Right atrium auricular region (tissue), 2 donors: Measurements from ENCODE around the gene ABHD5. TPM values are rescaled to one million over a fixed set of nuclear protein-coding genes. Genes with fewer than 3 reads are reported as not detected.

Experiments used
- DNase-seq: peaks from one replicate; pipeline ENCODE4 v3.0.0-alpha.2; 2019; ENCODE audit warnings: low spot score
- H3K27ac ChIP-seq, 2 donors: fragments of 200-600 bp; sonication (generic); 1 replicate in 1 of 2; 2 replicates in 1 of 2; pipeline ENCODE4 v1.5.1; 2016 to 2019
- H3K27me3 ChIP-seq, 2 donors: fragments of 200-600 bp; sonication (generic); one replicate each; pipeline versions ENCODE4 v1.5.1 to v1.6.0; 2017 to 2019
- H3K36me3 ChIP-seq: fragments of 200-600 bp; sonication (generic); one replicate; pipeline ENCODE4 v1.5.1; 2016
- H3K4me1 ChIP-seq, 2 donors: fragments of 200-600 bp; sonication (generic); one replicate each; pipeline versions ENCODE4 v1.5.1 to v1.6.0; 2017 to 2019
- H3K4me3 ChIP-seq, 2 donors: fragments of 200-600 bp; sonication (generic); 1 replicate in 1 of 2; 2 replicates in 1 of 2; pipeline ENCODE4 v1.5.1; 2017 to 2019; ENCODE audit warnings: mild to moderate bottlenecking in 1 of 2, moderate library complexity in 1 of 2
- H3K9me3 ChIP-seq, 2 donors: fragments of 200-600 bp; sonication (generic); one replicate each; pipeline ENCODE4 v1.5.1; 2019
- total RNA-seq, 2 donors: library from RNA; depleted of rRNA; stranded (reverse); fragments of >200 nt; gene quantifications; one replicate each; pipeline ENCODE4 v1.1.0, GENCODE V29; 2016
- TF ChIP-seq, protein P1 (sequence below), 2 donors: fragments of 200-600 bp; sonication (generic); IDR thresholded peaks; one replicate each; pipeline ENCODE4 v1.5.1; 2019; ENCODE audit warnings: antibody characterized with exemption in 2 of 2

ABHD5 gene
- total RNA-seq, 2 donors from 2014 or later, result 16.4 to 20.2 TPM

DNA sequence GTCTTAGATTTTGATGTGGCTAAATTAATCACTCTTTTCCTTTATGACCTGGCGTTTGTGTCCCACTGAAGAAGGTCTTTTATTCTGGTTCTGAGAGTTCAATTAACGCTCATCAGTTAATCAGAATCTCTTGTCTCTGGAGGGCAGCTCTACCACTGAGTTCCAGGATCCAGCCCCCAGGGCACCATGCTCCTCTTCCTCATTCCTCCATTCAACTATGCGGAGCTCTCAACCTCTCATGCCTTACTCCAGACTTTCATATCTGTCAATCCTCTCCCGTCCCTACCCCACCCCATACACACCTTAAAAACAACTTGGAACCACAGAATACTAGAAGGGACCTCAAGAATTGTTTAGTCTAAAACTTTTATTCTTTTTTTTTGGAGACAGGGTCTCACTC is 4.8 kb upstream of the ABHD5 start:
- TF ChIP-seq, protein P1, sequence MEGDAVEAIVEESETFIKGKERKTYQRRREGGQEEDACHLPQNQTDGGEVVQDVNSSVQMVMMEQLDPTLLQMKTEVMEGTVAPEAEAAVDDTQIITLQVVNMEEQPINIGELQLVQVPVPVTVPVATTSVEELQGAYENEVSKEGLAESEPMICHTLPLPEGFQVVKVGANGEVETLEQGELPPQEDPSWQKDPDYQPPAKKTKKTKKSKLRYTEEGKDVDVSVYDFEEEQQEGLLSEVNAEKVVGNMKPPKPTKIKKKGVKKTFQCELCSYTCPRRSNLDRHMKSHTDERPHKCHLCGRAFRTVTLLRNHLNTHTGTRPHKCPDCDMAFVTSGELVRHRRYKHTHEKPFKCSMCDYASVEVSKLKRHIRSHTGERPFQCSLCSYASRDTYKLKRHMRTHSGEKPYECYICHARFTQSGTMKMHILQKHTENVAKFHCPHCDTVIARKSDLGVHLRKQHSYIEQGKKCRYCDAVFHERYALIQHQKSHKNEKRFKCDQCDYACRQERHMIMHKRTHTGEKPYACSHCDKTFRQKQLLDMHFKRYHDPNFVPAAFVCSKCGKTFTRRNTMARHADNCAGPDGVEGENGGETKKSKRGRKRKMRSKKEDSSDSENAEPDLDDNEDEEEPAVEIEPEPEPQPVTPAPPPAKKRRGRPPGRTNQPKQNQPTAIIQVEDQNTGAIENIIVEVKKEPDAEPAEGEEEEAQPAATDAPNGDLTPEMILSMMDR (IDR thresholded peaks at IDR 0.05), result no peak
- H3K27me3 ChIP-seq, result no peaks in the 10 kb centered on the region
- no peak overlapping the region for H3K27ac ChIP-seq
- peaks cover 0 to 5% of the 10 kb centered on the region in 2 donors for H3K4me1 ChIP-seq
- no peak for DNase-seq
- H3K4me3 ChIP-seq, result no peak overlapping the region
- H3K9me3 ChIP-seq, result no peaks in the 10 kb centered on the region
- no peaks in the 10 kb centered on the region for H3K36me3 ChIP-seq

DNA sequence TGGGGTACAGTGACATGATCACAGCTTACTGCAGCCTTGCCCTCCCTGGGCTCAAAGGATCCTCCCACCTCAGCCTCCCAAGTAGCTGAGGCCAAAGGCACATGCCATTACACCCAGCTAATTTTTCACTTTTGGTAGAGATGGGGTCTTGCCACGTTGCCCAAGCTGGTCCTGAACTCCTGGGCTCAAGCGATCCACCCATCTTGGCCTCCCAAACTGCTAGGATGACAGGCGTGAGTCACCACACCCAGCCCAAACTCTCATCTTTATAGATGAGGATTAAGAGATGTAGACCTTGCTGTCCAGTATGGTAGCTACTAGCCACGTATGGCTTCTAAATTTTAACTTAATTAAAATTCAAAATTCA is 4.4 kb upstream of the ABHD5 start:
- TF ChIP-seq, protein P1 (IDR thresholded peaks at IDR 0.05), result no peak
- H3K4me3 ChIP-seq, result no peak overlapping the region
- H3K27me3 ChIP-seq, result no peaks in the 10 kb centered on the region
- peaks cover 0 to 5% of the 10 kb centered on the region in 2 donors for H3K4me1 ChIP-seq
- no peaks in the 10 kb centered on the region for H3K36me3 ChIP-seq
- no peak for DNase-seq
- H3K9me3 ChIP-seq, result no peaks in the 10 kb centered on the region
- no peak overlapping the region for H3K27ac ChIP-seq

DNA sequence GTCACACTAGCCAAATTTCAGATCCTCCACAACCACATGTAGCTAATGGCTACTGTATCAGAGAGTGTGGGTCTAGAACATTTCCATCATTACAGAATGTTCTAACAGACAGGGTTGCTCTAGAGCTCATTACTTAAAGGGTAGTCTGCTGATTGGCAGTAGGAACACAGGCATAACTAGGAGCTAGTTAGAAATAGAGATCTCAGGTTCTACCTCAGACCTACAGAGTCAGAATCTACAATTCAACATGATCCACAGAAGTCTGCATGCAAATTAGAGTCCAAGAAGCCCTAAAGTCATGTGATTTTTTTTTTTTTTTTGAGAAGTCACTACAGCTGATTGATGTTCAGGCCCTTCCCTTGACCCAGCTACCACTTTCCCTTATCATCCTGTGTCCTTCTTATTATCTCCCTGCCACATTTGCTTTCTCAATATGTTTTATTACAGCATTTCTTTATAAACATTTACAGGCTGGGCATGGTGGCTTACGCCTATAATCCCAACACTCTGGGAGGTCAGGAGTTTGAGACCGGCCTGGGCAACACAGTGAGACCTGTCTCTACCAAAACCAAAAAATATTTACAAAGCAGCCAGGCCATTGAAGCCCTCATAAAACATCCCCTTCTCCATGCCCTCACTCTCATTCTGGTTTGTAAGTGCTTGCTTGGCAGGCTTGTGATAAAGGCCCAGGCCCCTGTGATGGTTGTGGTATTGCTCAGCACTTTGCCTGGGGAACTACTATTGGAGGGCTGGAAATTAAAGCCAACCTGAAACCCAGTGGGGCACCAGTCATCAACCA is 3.8 kb upstream of the ABHD5 start:
- Histone ChIP-seq H3K9me3 (no peaks in the 10 kb centered on the region), H3K27me3 (no peaks in the 10 kb centered on the region), H3K4me1 (peaks cover 0 to 10% of the 10 kb centered on the region in 2 donors)

DNA sequence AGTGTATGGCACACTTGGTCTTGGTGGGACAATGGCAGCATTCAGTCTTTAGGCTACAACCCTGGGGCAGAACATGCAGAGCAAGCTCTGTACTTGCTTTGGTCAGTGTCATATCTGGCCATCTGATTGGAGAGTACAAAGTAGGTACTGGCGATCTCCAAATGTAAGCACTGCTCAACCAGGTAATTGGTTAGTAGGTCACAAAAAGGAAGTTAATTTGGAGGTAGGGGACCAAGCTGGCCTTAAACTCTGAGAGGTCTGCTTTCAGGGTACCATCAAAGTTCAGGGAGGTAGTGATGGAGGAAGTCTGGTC is 3.3 kb upstream of the ABHD5 start:
- Histone ChIP-seq H3K4me1 (peaks cover 0 to 15% of the 10 kb centered on the region in 2 donors), H3K27me3 (no peaks in the 10 kb centered on the region), H3K4me3 (no peak overlapping the region), H3K9me3 (no peaks in the 10 kb centered on the region), H3K36me3 (no peaks in the 10 kb centered on the region), H3K27ac (no peak overlapping the region)
- DNase-seq, result no peak
- TF ChIP-seq, protein P1 (IDR thresholded peaks at IDR 0.05), result no peak

More for the DNA sequence above, 3.8 kb upstream of the ABHD5 start:
- no peak overlapping the region for H3K27ac ChIP-seq
- TF ChIP-seq, protein P1 (IDR thresholded peaks at IDR 0.05), result no peak
- H3K36me3 ChIP-seq, result no peaks in the 10 kb centered on the region
- DNase-seq, result no peak
- H3K4me3 ChIP-seq, result no peak overlapping the region

DNA sequence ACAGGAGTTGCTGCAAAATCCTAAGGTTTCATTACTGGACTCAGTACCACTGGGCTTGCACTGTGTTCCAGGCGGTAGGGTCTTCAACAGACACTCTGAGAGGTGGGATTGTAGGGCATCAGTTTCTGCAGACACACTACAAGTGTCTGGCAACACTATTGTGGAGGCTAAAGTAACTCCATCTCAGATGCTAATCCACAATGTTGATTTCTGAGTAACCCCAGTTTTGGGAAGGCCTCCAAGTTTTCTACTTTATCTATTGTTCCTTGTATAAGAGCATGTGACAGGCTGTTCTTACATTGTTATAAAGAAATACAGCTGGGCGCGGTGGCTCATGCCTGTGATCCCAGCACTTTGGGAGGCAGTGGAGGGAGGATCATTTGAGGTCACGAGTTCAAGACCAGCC is 2.5 kb upstream of the ABHD5 start:
- H3K27me3 ChIP-seq, result no peaks in the 10 kb centered on the region
- H3K4me1 ChIP-seq, result peaks cover 0 to 15% of the 10 kb centered on the region in 2 donors
- H3K4me3 ChIP-seq, result no peak overlapping the region
- H3K27ac ChIP-seq, result no peak overlapping the region
- no peaks in the 10 kb centered on the region for H3K9me3 ChIP-seq
- TF ChIP-seq, protein P1 (IDR thresholded peaks at IDR 0.05), result no peak
- no peaks in the 10 kb centered on the region for H3K36me3 ChIP-seq
- no peak for DNase-seq

DNA sequence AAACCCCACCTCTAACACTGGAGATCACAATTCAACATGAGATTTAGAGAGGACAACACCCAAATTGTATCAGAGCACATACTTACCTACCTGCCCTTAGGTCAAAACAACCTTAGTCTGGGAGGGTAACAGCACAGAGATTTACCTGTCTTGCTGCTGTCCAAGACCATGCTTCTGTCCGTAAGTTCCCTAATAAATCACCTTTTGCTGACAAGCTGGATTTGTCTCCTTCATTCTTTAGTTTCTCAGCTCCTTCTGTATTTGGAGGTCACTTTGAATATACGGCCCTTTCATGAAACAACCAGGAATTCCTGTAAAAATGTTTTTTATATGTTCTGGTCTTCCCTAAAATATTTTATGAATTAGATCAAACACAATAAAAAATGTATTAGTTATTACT is 1.6 kb upstream of the ABHD5 start:
- H3K4me1 ChIP-seq, result peaks cover 0 to 15% of the 10 kb centered on the region in 2 donors
- DNase-seq, result no peak
- H3K27me3 ChIP-seq, result no peaks in the 10 kb centered on the region
- no peak overlapping the region for H3K27ac ChIP-seq
- TF ChIP-seq, protein P1 (IDR thresholded peaks at IDR 0.05), result no peak
- no peaks in the 10 kb centered on the region for H3K9me3 ChIP-seq
- H3K36me3 ChIP-seq, result no peaks in the 10 kb centered on the region
- no peak overlapping the region for H3K4me3 ChIP-seq
